ENCODE results near the gene TCF25.

Gene TCF25

GRCh38 chr16:89904606-89905510 is 31.5 kb downstream of the TCF25 start:
- peaks cover under 1% of the 10 kb centered on the region for H3K4me1 ChIP-seq (ENCODE audit: control insufficient read depth, insufficient read depth, low read length, poor library complexity, severe bottlenecking)
- H3K27ac ChIP-seq (ENCODE audit: insufficient read depth, low read length, poor library complexity, severe bottlenecking): no peak overlapping the region
- no peaks in the 10 kb centered on the region for H3K9me3 ChIP-seq (ENCODE audit: control insufficient read depth, low read length)
- DNase-seq: no peak
- peaks cover 67% of the 10 kb centered on the region for H3K36me3 ChIP-seq (ENCODE audit: control insufficient read depth, insufficient read depth, low read length)
- no peaks in the 10 kb centered on the region for H3K27me3 ChIP-seq (replicated peaks; ENCODE audit: control insufficient read depth, insufficient read depth, low read length, poor library complexity, severe bottlenecking)
- H3K4me3 ChIP-seq (ENCODE audit: insufficient read depth, low read depth, low read length, poor library complexity, severe bottlenecking): no peak overlapping the region

- no peak for DNase-seq
- H3K36me3 ChIP-seq (ENCODE audit: control insufficient read depth, insufficient read depth, low read length): peaks cover 60% of the 10 kb centered on the region
- no peak overlapping the region for H3K27ac ChIP-seq (ENCODE audit: insufficient read depth, low read length, poor library complexity, severe bottlenecking)
- H3K9me3 ChIP-seq (ENCODE audit: control insufficient read depth, low read length): no peaks in the 10 kb centered on the region
- no peak overlapping the region for H3K4me3 ChIP-seq (ENCODE audit: insufficient read depth, low read depth, low read length, poor library complexity, severe bottlenecking)
- peaks cover 5% of the 10 kb centered on the region for H3K4me1 ChIP-seq (ENCODE audit: control insufficient read depth, insufficient read depth, low read length, poor library complexity, severe bottlenecking)
- H3K27me3 ChIP-seq (replicated peaks; ENCODE audit: control insufficient read depth, insufficient read depth, low read length, poor library complexity, severe bottlenecking): no peaks in the 10 kb centered on the region
Observed at GRCh38 chr16:89905511-89906139, 32.2 kb downstream of the TCF25 start.

GRCh38 chr16:89906140-89907025 is 33.0 kb downstream of the TCF25 start:
- Histone ChIP-seq H3K4me3 (ENCODE audit: insufficient read depth, low read depth, low read length, poor library complexity, severe bottlenecking) (no peak overlapping the region), H3K27ac (ENCODE audit: insufficient read depth, low read length, poor library complexity, severe bottlenecking) (no peak overlapping the region), H3K27me3 (replicated peaks; ENCODE audit: control insufficient read depth, insufficient read depth, low read length, poor library complexity, severe bottlenecking) (no peaks in the 10 kb centered on the region), H3K36me3 (ENCODE audit: control insufficient read depth, insufficient read depth, low read length) (peaks cover 60% of the 10 kb centered on the region), H3K9me3 (ENCODE audit: control insufficient read depth, low read length) (no peaks in the 10 kb centered on the region), H3K4me1 (ENCODE audit: control insufficient read depth, insufficient read depth, low read length, poor library complexity, severe bottlenecking) (peaks cover 5% of the 10 kb centered on the region)
- no peak for DNase-seq

- Histone ChIP-seq H3K36me3 (ENCODE audit: control insufficient read depth, insufficient read depth, low read length) (peaks cover 64% of the 10 kb centered on the region), H3K9me3 (ENCODE audit: control insufficient read depth, low read length) (no peaks in the 10 kb centered on the region), H3K27ac (ENCODE audit: insufficient read depth, low read length, poor library complexity, severe bottlenecking) (no peak overlapping the region), H3K4me3 (ENCODE audit: insufficient read depth, low read depth, low read length, poor library complexity, severe bottlenecking) (no peak overlapping the region), H3K27me3 (replicated peaks; ENCODE audit: control insufficient read depth, insufficient read depth, low read length, poor library complexity, severe bottlenecking) (no peaks in the 10 kb centered on the region), H3K4me1 (ENCODE audit: control insufficient read depth, insufficient read depth, low read length, poor library complexity, severe bottlenecking) (peaks cover 5% of the 10 kb centered on the region)
- no peak for DNase-seq
Observed at GRCh38 chr16:89907055-89907814, 33.8 kb downstream of the TCF25 start.

- DNase-seq: no peak
- no peaks in the 10 kb centered on the region for H3K27me3 ChIP-seq (replicated peaks; ENCODE audit: control insufficient read depth, insufficient read depth, low read length, poor library complexity, severe bottlenecking)
- no peak overlapping the region for H3K4me3 ChIP-seq (ENCODE audit: insufficient read depth, low read depth, low read length, poor library complexity, severe bottlenecking)
- peaks cover 64% of the 10 kb centered on the region for H3K36me3 ChIP-seq (ENCODE audit: control insufficient read depth, insufficient read depth, low read length)
- peaks cover 5% of the 10 kb centered on the region for H3K4me1 ChIP-seq (ENCODE audit: control insufficient read depth, insufficient read depth, low read length, poor library complexity, severe bottlenecking)
- no peaks in the 10 kb centered on the region for H3K9me3 ChIP-seq (ENCODE audit: control insufficient read depth, low read length)
- H3K27ac ChIP-seq (ENCODE audit: insufficient read depth, low read length, poor library complexity, severe bottlenecking): no peak overlapping the region
Observed at GRCh38 chr16:89908236-89908635, 34.8 kb downstream of the TCF25 start.

GRCh38 chr16:89909777-89910716 is 36.7 kb downstream of the TCF25 start:
- DNase-seq: peak; percentile 29 to 51 (median 39)
- Histone ChIP-seq H3K36me3 (ENCODE audit: control insufficient read depth, insufficient read depth, low read length) (peaks cover 50% of the 10 kb centered on the region), H3K27ac (ENCODE audit: insufficient read depth, low read length, poor library complexity, severe bottlenecking) (no peak overlapping the region)

GRCh38 chr16:89910717-89911354 is 37.4 kb downstream of the TCF25 start:
- Histone ChIP-seq H3K4me3 (ENCODE audit: insufficient read depth, low read depth, low read length, poor library complexity, severe bottlenecking) (no peak overlapping the region), H3K4me1 (ENCODE audit: control insufficient read depth, insufficient read depth, low read length, poor library complexity, severe bottlenecking) (peaks cover 5% of the 10 kb centered on the region), H3K27ac (ENCODE audit: insufficient read depth, low read length, poor library complexity, severe bottlenecking) (no peak overlapping the region), H3K36me3 (ENCODE audit: control insufficient read depth, insufficient read depth, low read length) (peaks cover 43% of the 10 kb centered on the region), H3K27me3 (replicated peaks; ENCODE audit: control insufficient read depth, insufficient read depth, low read length, poor library complexity, severe bottlenecking) (no peaks in the 10 kb centered on the region), H3K9me3 (ENCODE audit: control insufficient read depth, low read length) (no peaks in the 10 kb centered on the region)
- no peak for DNase-seq

More at GRCh38 chr16:89909777-89910716, 36.7 kb downstream of the TCF25 start:
- Histone ChIP-seq H3K4me1 (ENCODE audit: control insufficient read depth, insufficient read depth, low read length, poor library complexity, severe bottlenecking) (peaks cover 5% of the 10 kb centered on the region), H3K9me3 (ENCODE audit: control insufficient read depth, low read length) (no peaks in the 10 kb centered on the region), H3K4me3 (ENCODE audit: insufficient read depth, low read depth, low read length, poor library complexity, severe bottlenecking) (no peak overlapping the region), H3K27me3 (replicated peaks; ENCODE audit: control insufficient read depth, insufficient read depth, low read length, poor library complexity, severe bottlenecking) (no peaks in the 10 kb centered on the region)

- H3K9me3 ChIP-seq (ENCODE audit: control insufficient read depth, low read length): no peaks in the 10 kb centered on the region
- DNase-seq: no peak
- peaks cover 5% of the 10 kb centered on the region for H3K4me1 ChIP-seq (ENCODE audit: control insufficient read depth, insufficient read depth, low read length, poor library complexity, severe bottlenecking)
- H3K27me3 ChIP-seq (replicated peaks; ENCODE audit: control insufficient read depth, insufficient read depth, low read length, poor library complexity, severe bottlenecking): no peaks in the 10 kb centered on the region
- no peak overlapping the region for H3K4me3 ChIP-seq (ENCODE audit: insufficient read depth, low read depth, low read length, poor library complexity, severe bottlenecking)
- peaks cover 37% of the 10 kb centered on the region for H3K36me3 ChIP-seq (ENCODE audit: control insufficient read depth, insufficient read depth, low read length)
- H3K27ac ChIP-seq (ENCODE audit: insufficient read depth, low read length, poor library complexity, severe bottlenecking): no peak overlapping the region
Observed at GRCh38 chr16:89911375-89911774, 38.0 kb downstream of the TCF25 start.
